Right renal pelvis (tissue), 4 donors: ENCODE results near the gene ATAD2B. TPM values are rescaled to one million over a fixed set of nuclear protein-coding genes. Genes with fewer than 3 reads are reported as not detected.

Experiments
- DNase-seq, 4 donors: peaks; one replicate each; pipeline ENCODE4 v3.0.0-alpha.2; 2013; ENCODE audit warnings: low read depth in 4 of 4, low spot score in 3 of 4, missing footprints in 1 of 4
- polyA plus RNA-seq, 4 donors: library from polyadenylated mRNA; unstranded; fragments of 120-200 nt; gene quantifications; one replicate each; pipeline ENCODE4 v1.2.1, GENCODE V29; 2013; ENCODE audit not compliant: insufficient read length in 4 of 4

The ATAD2B gene
- polyA plus RNA-seq, 4 donors = 20.0 to 24.1 (median 20.4) TPM

DNA sequence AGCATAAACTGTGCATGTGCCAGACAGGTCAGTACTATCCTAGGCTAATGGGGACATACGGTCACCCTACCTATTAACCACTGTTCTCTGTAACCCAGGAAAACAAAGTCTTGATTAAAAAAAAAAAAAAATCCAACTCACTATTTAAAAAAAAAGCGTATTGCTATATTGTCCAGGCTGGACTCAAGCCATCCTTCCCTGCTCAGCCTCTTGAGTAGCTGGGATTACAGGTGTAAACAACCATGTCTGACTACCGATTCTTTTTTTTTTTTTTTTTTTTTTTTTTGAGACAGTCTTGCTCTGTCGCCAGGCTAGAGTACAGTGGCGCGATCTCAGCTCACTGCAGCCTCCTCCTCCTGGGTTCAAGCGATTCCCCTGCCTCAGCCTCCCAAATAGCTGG lies 11.6 kb downstream of the ATAD2B start:
- DNase-seq = no peak

GRCh38 chr2:23912054-23912453 lies 14.9 kb downstream of the ATAD2B start:
- no peak for DNase-seq

- no peak for DNase-seq
These were observed 21.8 kb downstream of the ATAD2B start for GRCh38 chr2:23905155-23905554.

GRCh38 chr2:23904692-23905091 lies 22.2 kb downstream of the ATAD2B start:
- DNase-seq = no peak

- DNase-seq = no peak
These were observed 22.7 kb downstream of the ATAD2B start for GRCh38 chr2:23904215-23904614.

- DNase-seq = no peak
These were observed 23.9 kb downstream of the ATAD2B start for GRCh38 chr2:23903034-23903433.

GRCh38 chr2:23901966-23902846 lies 24.7 kb downstream of the ATAD2B start:
- DNase-seq = no peak

- DNase-seq = no peak
These were observed 26.2 kb downstream of the ATAD2B start for GRCh38 chr2:23900541-23901322.

GRCh38 chr2:23900133-23900532 lies 26.8 kb downstream of the ATAD2B start:
- DNase-seq = no peak

GRCh38 chr2:23871206-23871605 lies 55.7 kb downstream of the ATAD2B start:
- DNase-seq = no peak

GRCh38 chr2:23867449-23867848 lies 59.5 kb downstream of the ATAD2B start:
- DNase-seq = no peak

DNA sequence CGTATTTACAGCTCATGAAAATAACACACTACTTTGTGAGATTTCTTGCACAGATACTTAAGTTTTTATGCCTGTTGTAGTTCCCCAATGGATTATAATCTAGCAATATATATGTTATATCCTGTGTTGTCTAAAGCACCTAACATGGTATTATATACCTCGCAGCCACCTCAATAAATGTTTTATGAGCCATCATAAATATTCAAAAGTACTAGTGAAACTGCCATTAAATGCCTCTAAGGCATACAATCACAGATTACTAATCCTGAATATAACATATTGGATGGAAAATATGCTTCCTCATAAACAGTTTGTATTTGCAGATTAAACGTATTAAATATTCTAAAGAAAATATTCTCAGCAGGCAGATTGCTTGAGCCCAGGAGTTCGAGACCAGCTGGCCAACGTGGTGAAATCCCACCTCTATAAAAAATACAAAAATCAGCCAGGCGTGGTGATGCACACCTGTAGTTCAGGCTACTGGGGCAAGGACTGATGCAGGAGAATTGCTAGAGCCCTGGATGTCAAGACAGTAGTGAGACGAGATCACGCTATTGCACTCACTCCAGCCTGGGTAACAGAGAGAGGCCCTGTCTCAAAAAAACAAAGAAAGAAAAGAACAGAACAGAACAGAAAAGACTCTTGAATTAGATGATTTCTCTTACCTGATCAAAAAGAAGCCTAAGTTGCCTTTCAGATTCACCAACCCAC lies 64.1 kb downstream of the ATAD2B start:
- DNase-seq = no peak

DNA sequence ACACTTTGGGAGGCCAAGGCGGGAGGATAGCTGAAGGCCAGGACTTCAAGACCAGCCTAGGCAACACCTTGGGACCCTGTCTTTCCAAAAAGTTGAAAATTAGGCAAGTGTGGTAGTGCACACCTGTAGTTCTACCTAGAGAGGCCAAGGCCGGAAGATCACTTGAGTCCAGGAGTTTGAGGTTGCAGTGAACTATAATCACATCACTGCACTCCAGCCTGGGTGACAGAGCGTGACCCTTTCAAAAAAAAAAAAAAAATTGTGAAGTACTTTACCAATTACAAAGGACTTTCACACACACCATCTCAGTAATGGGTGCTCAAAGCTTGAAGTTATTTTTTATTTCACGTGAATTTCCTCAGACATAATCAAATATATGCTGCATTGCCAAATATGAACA lies 65.0 kb downstream of the ATAD2B start:
- DNase-seq = no peak

DNA sequence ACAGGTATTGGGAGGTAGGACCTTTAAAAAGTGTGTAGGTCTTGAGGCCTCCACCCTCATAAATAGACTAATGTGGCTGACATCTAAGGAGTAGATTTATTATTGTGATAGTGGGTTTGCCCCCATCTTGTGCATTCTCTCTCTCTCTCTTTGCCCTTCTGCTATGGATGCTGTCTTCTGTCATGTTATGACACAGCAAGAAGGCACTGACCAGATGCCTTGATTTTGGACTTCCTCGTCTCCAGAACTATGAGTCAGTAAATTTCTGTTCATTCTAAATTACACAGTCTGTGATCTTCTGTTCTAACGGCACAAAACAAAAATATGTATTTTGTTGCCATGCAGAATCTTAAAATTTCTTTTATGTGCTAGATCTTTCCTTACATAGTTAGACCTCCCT lies 66.9 kb downstream of the ATAD2B start:
- DNase-seq = no peak

- no peak for DNase-seq
These were observed 67.7 kb downstream of the ATAD2B start for GRCh38 chr2:23859234-23859633.

- DNase-seq = no peak
These were observed 76.2 kb downstream of the ATAD2B start for GRCh38 chr2:23850564-23851256.

GRCh38 chr2:23844905-23845304 lies 82.0 kb downstream of the ATAD2B start:
- no peak for DNase-seq

DNA sequence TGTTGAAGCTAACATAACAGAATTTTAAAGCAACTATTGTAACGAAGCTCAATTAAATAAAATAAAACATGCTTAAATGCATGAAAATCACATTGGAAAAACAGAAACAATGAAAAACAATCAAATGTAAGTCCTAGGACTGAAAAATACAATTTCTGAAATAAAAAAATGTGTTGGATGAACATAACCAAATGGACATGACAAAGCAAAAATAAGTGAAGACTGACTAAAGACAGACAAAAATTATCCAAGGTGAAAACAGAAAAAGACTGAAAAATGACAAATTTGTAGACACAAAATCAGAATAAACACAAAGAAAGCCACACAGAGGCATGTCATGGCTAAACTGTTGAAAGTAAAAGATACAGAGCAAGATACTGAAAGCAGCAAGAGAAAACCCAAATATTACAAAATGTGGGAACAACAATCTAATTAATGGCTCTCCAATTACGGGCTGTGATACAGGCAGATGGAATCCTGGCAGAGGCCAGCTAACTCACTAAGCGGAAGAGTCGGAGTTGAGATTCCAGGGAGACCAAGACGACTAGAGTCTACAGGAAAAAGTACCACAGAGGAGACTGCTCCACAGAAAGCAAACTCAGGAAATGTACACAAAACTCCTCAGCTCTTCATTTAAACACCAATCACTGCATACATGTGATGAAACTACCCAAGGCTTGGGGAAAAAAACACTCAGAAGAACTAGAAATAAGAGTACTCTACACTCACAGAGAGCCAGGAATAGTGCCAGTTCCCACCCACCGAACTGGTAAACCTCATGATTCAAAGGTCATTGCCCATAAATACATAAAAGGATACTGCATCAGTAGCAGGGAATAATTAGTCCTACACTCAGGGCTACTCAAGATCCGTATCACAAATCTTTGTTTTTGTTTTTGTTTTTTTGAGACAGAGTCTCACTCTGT lies 83.6 kb downstream of the ATAD2B start:
- DNase-seq = no peak

DNA sequence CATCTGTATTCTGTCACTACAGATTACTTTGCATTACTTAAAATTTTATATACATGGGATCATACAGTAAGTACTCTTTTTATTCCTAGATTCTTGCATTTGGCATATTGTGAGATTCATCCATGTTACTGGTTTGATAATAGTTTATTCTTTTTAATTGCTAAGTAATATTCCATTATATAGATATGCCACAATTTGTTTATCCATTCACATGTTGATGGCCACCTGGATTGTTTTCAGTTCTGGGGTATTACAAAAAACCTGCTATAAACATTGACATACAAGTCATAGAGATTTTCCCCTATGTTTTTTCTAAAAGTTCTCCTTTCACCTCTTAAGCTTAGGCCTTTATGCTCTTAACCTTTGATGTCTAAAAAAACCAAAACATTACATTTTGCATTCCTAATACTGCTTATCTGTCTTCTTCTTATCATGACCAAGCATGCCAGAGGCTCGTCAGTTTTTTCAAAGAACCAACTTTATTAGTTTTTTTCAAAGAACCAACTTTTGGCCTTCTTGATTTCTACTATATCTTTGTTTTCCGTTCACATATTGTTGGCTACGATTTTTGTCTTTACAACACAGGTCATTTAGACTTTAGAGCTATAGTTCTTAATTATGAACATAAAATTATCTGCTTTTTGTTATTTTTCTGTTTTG lies 86.9 kb downstream of the ATAD2B start:
- no peak for DNase-seq
